Astrocyte (in vitro differentiated cells and primary cell): Measurements from ENCODE around the gene RPS2. TPM values are rescaled to one million over a fixed set of nuclear protein-coding genes. Genes with fewer than 3 reads are reported as not detected.

ENCODE experiments used
- DNase-seq: peaks from one replicate; pipeline ENCODE4 v3.0.0-alpha.2; 2010; ENCODE audit warnings: low read depth
- FAIRE-seq: peaks from 2 replicates; lab custom pipeline; 2011; peaks lifted over from hg19 to GRCh38; lab: Jason Lieb, UNC
- H2AFZ ChIP-seq: 2 replicates; pipeline ENCODE4 v1.6.0; 2012; ENCODE audit warnings: low read depth, low read length, inconsistent platforms
- H3K27ac ChIP-seq: 2 replicates; pipeline ENCODE4 v1.5.1; 2011; ENCODE audit warnings: low read depth, low read length, inconsistent platforms
- H3K27me3 ChIP-seq: 2 replicates; pipeline ENCODE4 v1.6.0; 2011; ENCODE audit warnings: low read length, inconsistent platforms; ENCODE audit not compliant: insufficient read depth
- H3K36me3 ChIP-seq: 2 replicates; pipeline ENCODE4 v1.5.1; 2011; ENCODE audit warnings: low read length, inconsistent platforms; ENCODE audit not compliant: insufficient read depth
- H3K4me1 ChIP-seq: 2 replicates; pipeline ENCODE4 v1.5.1; 2011; ENCODE audit warnings: low read length, inconsistent platforms; ENCODE audit not compliant: insufficient read depth
- H3K4me2 ChIP-seq: 2 replicates; pipeline ENCODE4 v1.6.0; 2012; ENCODE audit warnings: low read length, inconsistent platforms
- H3K4me3 ChIP-seq: 2 replicates; pipeline ENCODE4 v1.5.1; 2011; ENCODE audit warnings: low read depth, mild to moderate bottlenecking, low read length, inconsistent platforms; ENCODE audit not compliant: insufficient read depth
- H3K79me2 ChIP-seq: 2 replicates; pipeline ENCODE4 v1.6.0; 2012; ENCODE audit warnings: mild to moderate bottlenecking, low read length, inconsistent platforms; ENCODE audit not compliant: insufficient read depth
- H3K9ac ChIP-seq: 2 replicates; pipeline ENCODE4 v1.6.0; 2012; ENCODE audit warnings: mild to moderate bottlenecking, low read length, inconsistent platforms
- H3K9me3 ChIP-seq: 2 replicates; pipeline ENCODE4 v1.5.1; 2012; ENCODE audit warnings: low read depth, mild to moderate bottlenecking, low read length, inconsistent platforms; ENCODE audit not compliant: insufficient read depth
- H4K20me1 ChIP-seq: 2 replicates; pipeline ENCODE4 v1.6.0; 2012; ENCODE audit warnings: low read length, inconsistent platforms; ENCODE audit not compliant: insufficient read depth
- H3K27ac Mint-ChIP-seq: one replicate; pipeline ENCODE4 v1.8.0; 2021; ENCODE audit warnings: mild to moderate bottlenecking, mixed read lengths; ENCODE audit not compliant: unreplicated experiment
- H3K27me3 Mint-ChIP-seq: one replicate; pipeline ENCODE4 v1.8.0; 2021; ENCODE audit warnings: low read depth, mixed read lengths; ENCODE audit not compliant: unreplicated experiment
- H3K36me3 Mint-ChIP-seq: one replicate; pipeline ENCODE4 v1.8.0; 2021; ENCODE audit warnings: low read depth, mixed read lengths; ENCODE audit not compliant: unreplicated experiment
- H3K4me1 Mint-ChIP-seq: one replicate; pipeline ENCODE4 v1.8.0; 2021; ENCODE audit warnings: low read depth, mixed read lengths; ENCODE audit not compliant: unreplicated experiment
- H3K4me3 Mint-ChIP-seq: one replicate; pipeline ENCODE4 v1.8.0; 2021; ENCODE audit warnings: mild to moderate bottlenecking, moderate library complexity, mixed read lengths; ENCODE audit not compliant: unreplicated experiment
- H3K9me3 Mint-ChIP-seq: one replicate; pipeline ENCODE4 v1.8.0; 2021; ENCODE audit warnings: mild to moderate bottlenecking, mixed read lengths; ENCODE audit not compliant: unreplicated experiment
- CTCF ChIP-seq: IDR thresholded peaks from 2 replicates; pipeline ENCODE4 v1.5.1; 2011; ENCODE audit warnings: low read depth, mild to moderate bottlenecking, inconsistent platforms, low read length, moderate library complexity; ENCODE audit not compliant: insufficient read depth
- EZH2 ChIP-seq: IDR thresholded peaks from 2 replicates; pipeline ENCODE4 v1.6.1; 2012; ENCODE audit warnings: mild to moderate bottlenecking, low read length, inconsistent platforms; ENCODE audit not compliant: insufficient read depth
- total RNA-seq: library from RNA; stranded (reverse); gene quantifications from 2 replicates; pipeline ENCODE4 v1.2.1, GENCODE V29; 2021

RPS2 gene
- total RNA-seq, 1 donor from 2014 or later: 2,534 TPM

- Histone ChIP-seq H3K27ac (no peak overlapping the region), H3K4me3 (peak overlapping the region; percentile 88), H3K9me3 (no peaks in the 10 kb centered on the region), H2AFZ (no peak overlapping the region), H4K20me1 (peaks cover 67% of the 10 kb centered on the region), H3K36me3 (no peaks in the 10 kb centered on the region), H3K4me1 (peaks cover 41% of the 10 kb centered on the region), H3K27me3 (no peaks in the 10 kb centered on the region), H3K9ac (peak overlapping the region; percentile 94), H3K4me2 (peak overlapping the region; percentile 100), H3K79me2 (peaks cover 82% of the 10 kb centered on the region)
- H3K4me3 Mint-ChIP-seq: peak overlapping the region; percentile 90
- H3K27me3 Mint-ChIP-seq: no peaks in the 10 kb centered on the region
- FAIRE-seq (no peak), DNase-seq (no peak)
- TF ChIP-seq EZH2: no peak
- TF ChIP-seq CTCF: no peak
- H3K27ac Mint-ChIP-seq: no peak overlapping the region
- H3K9me3 Mint-ChIP-seq: no peaks in the 10 kb centered on the region
- H3K36me3 Mint-ChIP-seq: peaks cover 2% of the 10 kb centered on the region
- H3K4me1 Mint-ChIP-seq: peaks cover 18% of the 10 kb centered on the region
Measured at GRCh38 chr16:2007081-2007836, 42.6 kb upstream of the RPS2 start.

- peaks cover 3% of the 10 kb centered on the region for H3K36me3 Mint-ChIP-seq
- Histone ChIP-seq H3K27ac (no peak overlapping the region), H3K4me3 (no peak overlapping the region), H3K9me3 (no peaks in the 10 kb centered on the region), H3K4me2 (peak overlapping the region; percentile 15), H3K27me3 (no peaks in the 10 kb centered on the region), H3K36me3 (peaks cover 2% of the 10 kb centered on the region), H3K79me2 (peaks cover 91% of the 10 kb centered on the region), H3K9ac (peak overlapping the region; percentile 10), H3K4me1 (peaks cover 41% of the 10 kb centered on the region), H4K20me1 (peaks cover 72% of the 10 kb centered on the region), H2AFZ (no peak overlapping the region)
- peak overlapping the region; percentile 45 for H3K4me3 Mint-ChIP-seq
- no peak for DNase-seq
- FAIRE-seq: no peak
- TF ChIP-seq EZH2: no peak
- TF ChIP-seq CTCF: no peak
- H3K4me1 Mint-ChIP-seq: peaks cover 18% of the 10 kb centered on the region
- no peak overlapping the region for H3K27ac Mint-ChIP-seq
- H3K9me3 Mint-ChIP-seq: no peaks in the 10 kb centered on the region
- no peaks in the 10 kb centered on the region for H3K27me3 Mint-ChIP-seq
Measured at GRCh38 chr16:2006317-2006716, 41.7 kb upstream of the RPS2 start.

GRCh38 chr16:2005646-2006045 is 41.0 kb upstream of the RPS2 start:
- H3K27ac ChIP-seq: no peak overlapping the region

More at GRCh38 chr16:2005646-2006045, 41.0 kb upstream of the RPS2 start:
- H3K27me3 Mint-ChIP-seq: no peaks in the 10 kb centered on the region
- Histone ChIP-seq H3K36me3 (peaks cover 2% of the 10 kb centered on the region), H3K9ac (peak overlapping the region; percentile 10), H3K79me2 (peaks cover 94% of the 10 kb centered on the region), H2AFZ (no peak overlapping the region), H3K4me1 (peaks cover 41% of the 10 kb centered on the region), H3K27me3 (no peaks in the 10 kb centered on the region), H3K9me3 (no peaks in the 10 kb centered on the region), H4K20me1 (peaks cover 77% of the 10 kb centered on the region), H3K4me2 (peak overlapping the region; percentile 15), H3K4me3 (no peak overlapping the region)
- no peak overlapping the region for H3K4me3 Mint-ChIP-seq
- H3K36me3 Mint-ChIP-seq: peaks cover 5% of the 10 kb centered on the region
- DNase-seq (no peak), FAIRE-seq (no peak)
- peaks cover 18% of the 10 kb centered on the region for H3K4me1 Mint-ChIP-seq
- H3K9me3 Mint-ChIP-seq: no peaks in the 10 kb centered on the region
- no peak for TF ChIP-seq EZH2
- TF ChIP-seq CTCF: no peak
- no peak overlapping the region for H3K27ac Mint-ChIP-seq
